Right ventricle myocardium superior (tissue), 1 donor: ENCODE measurements around the gene WDR3. TPM values are rescaled to one million over a fixed set of nuclear protein-coding genes. Genes with fewer than 3 reads are reported as not detected.

Source experiments
- ATAC-seq: fragments of 200-7000 bp; cut with Tn5 transposase; one replicate; pipeline ENCODE4 v1.9.1; 2020; ENCODE audit warnings: mild to moderate bottlenecking; ENCODE audit not compliant: poor library complexity
- DNase-seq: peaks from one replicate; pipeline ENCODE4 v3.0.0-alpha.2; 2020
- intact Hi-C: fragments of 100-400 bp; cut with DNase I; formaldehyde crosslinking; loops from one replicate; pipeline ENCODE4 v1.11.2; 2022
- total RNA-seq: library from RNA; stranded (reverse); fragmentation: NEBNext Ultra II Directional; extraction: Animal tissue kit (Norgen Biotek cat#: 25700); gene quantifications from one replicate; pipeline ENCODE4 v1.2.1, GENCODE V29; 2021
- donor health status: DM: no; HTN: yes; CAD: no; lungs with severe emphysema.

Gene WDR3
- total RNA-seq, 1 donor from 2014 or later, result 12.3 TPM

DNA sequence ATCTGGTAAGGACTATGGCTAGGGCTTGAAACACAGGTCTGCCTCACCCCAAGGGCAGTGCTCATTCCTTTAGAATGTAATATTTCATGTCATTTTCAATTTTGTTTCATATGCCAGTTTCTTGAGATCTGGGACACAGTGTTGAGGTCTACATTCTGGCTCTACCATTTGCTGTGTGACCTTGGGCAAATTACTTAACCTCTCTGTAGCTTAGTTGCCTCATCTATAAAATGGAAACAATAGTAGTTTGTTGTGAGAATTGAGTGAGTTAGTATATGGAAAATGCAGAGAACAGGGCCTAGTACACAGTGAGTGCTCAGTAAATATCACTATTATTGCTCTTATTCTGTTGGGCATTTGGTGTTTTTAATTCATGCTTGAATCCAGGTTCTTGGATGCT lies 84.4 kb downstream of the WDR3 start:
- intact Hi-C loops, result no loop called here
- no peak for DNase-seq
- no peak for ATAC-seq

Other genes starting within 250 kb of the WDR3 start
- gene GDAP2, start 118 bp upstream of the WDR3 start, total RNA-seq, result 13.3 TPM